Lower leg skin (tissue), 4 donors: ENCODE measurements around the gene SCARB2. TPM values are rescaled to one million over a fixed set of nuclear protein-coding genes. Genes with fewer than 3 reads are reported as not detected.

Source experiments
- DNase-seq, 2 donors: peaks; one replicate each; pipeline ENCODE4 v3.0.0-alpha.2; 2019; ENCODE audit warnings: low spot score in 2 of 2
- H3K4me3 ChIP-seq: fragments of 200-600 bp; sonication (generic); 2 replicates; pipeline ENCODE4 v1.5.1; 2017; ENCODE audit warnings: mild to moderate bottlenecking, low read depth; ENCODE audit not compliant: poor library complexity, severe bottlenecking
- POLR2A ChIP-seq, 2 donors: fragments of 450-650 bp; IDR thresholded peaks; one replicate each; pipeline ENCODE4 v1.6.1; 2016 to 2017; ENCODE audit warnings: antibody characterized with exemption in 2 of 2, mild to moderate bottlenecking in 1 of 2, moderate library complexity in 1 of 2
- WGBS, 2 donors: methylation state at CpG; one replicate each; pipeline ENCODE4 v1.1.5; 2018; 5-methylcytosine and 5-hydroxymethylcytosine counted together
- intact Hi-C: fragments of 100-400 bp; cut with DNase I; formaldehyde crosslinking; loops from one replicate; pipeline ENCODE4 v1.15.0; 2023; ENCODE audit warnings: low total_unique reads
- total RNA-seq, 4 donors: library from RNA; depleted of rRNA; stranded (reverse); fragments of >200 nt; gene quantifications; one replicate each; pipeline ENCODE4 v1.1.0, GENCODE V29; 2016
- TF ChIP-seq, protein P1 (sequence below), 3 donors: fragments of 450-650 bp; IDR thresholded peaks; one replicate each; pipeline ENCODE4 v1.5.1; 2016; ENCODE audit warnings: antibody characterized with exemption in 3 of 3, mild to moderate bottlenecking in 3 of 3, moderate library complexity in 2 of 3

Gene SCARB2
- total RNA-seq, 4 donors from 2014 or later, result 74.9 to 111 (median 82.8) TPM

DNA sequence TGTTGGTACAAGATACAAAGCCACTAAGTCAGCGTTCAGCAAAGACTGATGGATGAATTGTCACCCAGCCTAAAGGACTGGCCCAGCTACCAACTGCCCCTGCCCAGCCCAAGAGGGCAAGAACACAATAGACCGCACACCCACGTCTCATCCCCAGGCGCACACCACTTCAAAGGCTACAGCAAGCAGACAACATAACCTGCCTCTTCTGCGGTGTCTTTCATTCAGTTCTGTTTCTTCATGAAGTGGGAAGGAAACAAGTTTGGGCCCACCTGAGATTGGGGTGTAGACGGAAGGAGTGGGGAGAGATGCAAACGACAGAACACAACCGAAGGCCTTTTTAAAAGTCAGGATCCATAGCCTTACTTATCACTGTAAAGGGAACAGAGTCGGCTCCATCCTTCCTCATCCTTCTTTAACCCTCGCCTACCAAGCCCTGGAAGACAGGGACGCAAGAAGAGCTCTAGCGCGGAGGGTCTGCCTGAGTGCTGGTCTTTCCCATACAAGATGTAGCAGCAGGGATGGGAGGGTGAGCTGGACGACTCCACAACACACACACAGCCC, 691 bp downstream of the SCARB2 start:
- WGBS, 2 donors, result 0% methylated on average over 14 of the region's 14 CpGs

DNA sequence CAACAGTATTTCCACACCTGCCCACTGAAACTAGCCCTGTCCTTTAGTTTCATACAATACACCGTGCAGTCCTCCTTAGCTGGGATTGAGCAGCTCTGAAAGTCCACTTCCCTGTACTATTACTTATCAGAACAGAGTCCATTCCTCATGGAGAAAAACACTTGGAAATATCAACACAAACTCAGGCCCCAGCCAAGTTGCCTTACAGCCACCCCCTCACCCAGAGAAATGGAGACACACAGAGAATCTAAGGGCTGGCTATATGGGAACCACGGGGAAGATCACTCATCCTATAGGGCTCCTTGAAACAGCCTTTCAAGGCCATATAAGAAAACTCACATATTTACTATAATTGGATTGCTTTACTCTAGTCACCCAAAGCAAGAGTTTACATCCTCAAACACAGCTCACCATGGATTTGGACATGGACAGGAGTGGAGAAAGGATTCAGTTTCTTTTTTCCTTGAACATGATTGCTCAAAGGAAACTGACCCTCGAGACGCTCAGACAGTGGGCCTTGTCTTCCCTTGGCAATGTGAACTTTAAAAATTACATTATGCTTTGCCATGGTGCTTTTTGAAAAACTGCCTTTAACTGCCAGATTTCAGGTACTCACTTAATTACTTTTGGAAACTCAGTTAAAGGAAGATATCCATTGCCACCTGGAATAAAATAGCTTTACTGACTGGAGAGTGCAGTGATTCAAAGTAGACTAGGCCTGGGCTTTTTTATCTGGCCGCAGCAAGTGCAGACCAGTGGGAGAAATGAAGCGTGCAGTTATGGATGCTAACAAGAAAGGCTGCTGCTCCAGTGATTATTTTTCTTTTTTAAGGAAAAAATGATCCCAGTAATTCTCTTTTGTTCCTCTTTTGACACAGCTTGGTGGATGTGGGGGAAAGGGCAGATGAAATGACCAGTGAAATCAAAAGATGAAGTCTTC, 1.6 kb downstream of the SCARB2 start:
- TF ChIP-seq, protein P1, sequence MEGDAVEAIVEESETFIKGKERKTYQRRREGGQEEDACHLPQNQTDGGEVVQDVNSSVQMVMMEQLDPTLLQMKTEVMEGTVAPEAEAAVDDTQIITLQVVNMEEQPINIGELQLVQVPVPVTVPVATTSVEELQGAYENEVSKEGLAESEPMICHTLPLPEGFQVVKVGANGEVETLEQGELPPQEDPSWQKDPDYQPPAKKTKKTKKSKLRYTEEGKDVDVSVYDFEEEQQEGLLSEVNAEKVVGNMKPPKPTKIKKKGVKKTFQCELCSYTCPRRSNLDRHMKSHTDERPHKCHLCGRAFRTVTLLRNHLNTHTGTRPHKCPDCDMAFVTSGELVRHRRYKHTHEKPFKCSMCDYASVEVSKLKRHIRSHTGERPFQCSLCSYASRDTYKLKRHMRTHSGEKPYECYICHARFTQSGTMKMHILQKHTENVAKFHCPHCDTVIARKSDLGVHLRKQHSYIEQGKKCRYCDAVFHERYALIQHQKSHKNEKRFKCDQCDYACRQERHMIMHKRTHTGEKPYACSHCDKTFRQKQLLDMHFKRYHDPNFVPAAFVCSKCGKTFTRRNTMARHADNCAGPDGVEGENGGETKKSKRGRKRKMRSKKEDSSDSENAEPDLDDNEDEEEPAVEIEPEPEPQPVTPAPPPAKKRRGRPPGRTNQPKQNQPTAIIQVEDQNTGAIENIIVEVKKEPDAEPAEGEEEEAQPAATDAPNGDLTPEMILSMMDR (IDR thresholded peaks at IDR 0.05), result no peak
- TF ChIP-seq POLR2A (IDR thresholded peaks at IDR 0.05), result no peak
- H3K4me3 ChIP-seq, result peak overlapping the region; percentile 1
- WGBS, 2 donors, result 48 to 52% methylated on average over 6 of the region's 6 CpGs
- intact Hi-C loops, result no loop called here
- no peak for DNase-seq

More for the DNA sequence above, 691 bp downstream of the SCARB2 start:
- intact Hi-C loops, result no loop called here
- H3K4me3 ChIP-seq, result peak overlapping the region; percentile 49
- no peak for DNase-seq
- TF ChIP-seq POLR2A (IDR thresholded peaks at IDR 0.05), result no peak
- TF ChIP-seq, protein P1 (IDR thresholded peaks at IDR 0.05), result no peak

DNA sequence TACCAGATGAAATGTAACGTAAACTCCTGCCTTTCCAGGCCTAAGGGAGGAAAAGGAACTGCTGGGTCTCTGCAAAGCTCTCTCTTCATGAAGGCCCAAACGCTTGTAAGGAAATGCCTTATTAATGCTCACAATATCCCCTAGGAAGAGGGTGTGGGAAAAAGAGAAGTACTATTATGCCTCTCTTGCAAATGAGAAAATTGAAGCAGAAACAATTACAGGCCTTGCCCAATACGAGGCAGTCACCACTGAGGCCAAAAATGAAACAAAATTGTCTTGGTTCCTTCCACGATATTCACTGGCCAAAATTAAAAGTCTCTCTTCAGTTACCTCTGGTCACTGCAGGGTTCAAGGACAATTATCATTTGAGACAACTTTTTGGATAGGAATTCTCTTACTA, 3.2 kb downstream of the SCARB2 start:
- intact Hi-C loops, result no loop called here
- WGBS, 2 donors, result 25 to 30% methylated on average over 4 of the region's 4 CpGs
- no peak overlapping the region for H3K4me3 ChIP-seq
- no peak for TF ChIP-seq POLR2A (IDR thresholded peaks at IDR 0.05)
- TF ChIP-seq, protein P1 (IDR thresholded peaks at IDR 0.05), result no peak
- no peak for DNase-seq

DNA sequence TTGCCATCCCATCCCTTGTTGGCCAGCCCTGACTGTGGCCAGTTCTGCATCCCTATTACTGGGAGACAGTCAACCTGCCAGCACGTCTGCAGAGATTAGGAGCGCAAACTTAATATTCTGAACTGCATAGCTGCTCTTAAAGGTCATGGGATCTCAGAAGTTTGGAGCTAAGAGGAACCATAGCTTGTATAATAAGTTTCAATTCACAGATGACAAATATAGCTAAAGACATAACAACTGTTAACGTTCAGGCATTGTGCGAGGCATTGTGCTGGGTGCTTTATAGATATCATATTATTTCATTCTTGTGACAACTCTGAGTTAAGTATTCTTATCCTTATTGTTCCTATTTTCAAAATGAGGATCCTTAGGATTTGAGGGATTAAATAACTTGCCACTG, 3.7 kb downstream of the SCARB2 start:
- intact Hi-C loops, result no loop called here
- TF ChIP-seq, protein P1 (IDR thresholded peaks at IDR 0.05), result no peak
- no peak for TF ChIP-seq POLR2A (IDR thresholded peaks at IDR 0.05)
- 64 to 65% methylated on average over 4 of the region's 4 CpGs for WGBS, 2 donors
- DNase-seq, result no peak
- H3K4me3 ChIP-seq, result no peak overlapping the region

DNA sequence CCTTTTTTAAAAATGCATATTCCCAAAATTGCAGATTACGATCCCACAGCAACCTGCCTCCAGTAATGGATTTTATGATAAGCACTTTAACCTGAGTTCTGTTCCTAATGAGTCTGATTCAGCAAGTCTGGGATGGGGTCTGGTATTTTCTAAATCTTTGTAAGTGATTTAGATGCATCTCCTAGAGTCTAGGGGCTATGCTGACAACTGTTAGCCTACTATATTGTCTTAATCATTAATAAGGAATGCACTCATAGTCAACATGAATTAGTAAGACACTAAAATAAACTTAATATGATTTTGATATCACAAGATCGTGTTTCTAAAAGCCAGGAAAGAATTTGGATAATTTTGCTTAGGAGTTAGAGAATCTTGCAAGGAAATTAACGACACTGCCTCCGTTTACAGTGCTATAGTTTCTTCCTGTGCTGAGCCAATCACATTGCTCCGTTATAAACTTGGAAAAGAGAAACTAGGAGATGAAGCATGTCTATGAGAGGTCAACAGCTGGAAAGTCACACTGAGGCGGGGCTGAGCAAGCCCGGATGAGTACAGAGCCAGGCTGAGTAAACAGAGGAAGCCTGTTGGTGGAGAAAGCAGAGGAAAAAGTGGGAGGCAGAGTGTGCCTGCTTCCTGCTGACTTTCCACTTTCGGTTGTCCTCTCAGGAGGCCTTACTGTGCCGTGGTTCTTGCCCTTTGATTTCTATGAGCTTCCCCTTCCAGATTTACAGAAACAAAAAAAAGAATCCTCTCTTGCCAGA, 5.4 kb downstream of the SCARB2 start:
- TF ChIP-seq, protein P1 (IDR thresholded peaks at IDR 0.05), result no peak
- no peak for TF ChIP-seq POLR2A (IDR thresholded peaks at IDR 0.05)
- DNase-seq, result peak; percentile 88 to 94
- 16% methylated on average over 9 of the region's 9 CpGs for WGBS, 2 donors
- H3K4me3 ChIP-seq, result no peak overlapping the region
- intact Hi-C loops, result no loop called here
